Activated naive CD8-positive, alpha-beta T cell treated with anti-CD3 and anti-CD28 coated beads for 36 hours (primary cell): ENCODE data around the gene EFCAB6. TPM values are rescaled to one million over a fixed set of nuclear protein-coding genes. Genes with fewer than 3 reads are reported as not detected.

Experiments
- DNase-seq: peaks from one replicate; pipeline ENCODE4 v3.0.0; 2021
- H3K27ac Mint-ChIP-seq: one replicate; pipeline ENCODE4 v1.8.0; 2022; ENCODE audit warnings: mild to moderate bottlenecking, moderate library complexity, mixed read lengths
- H3K27me3 Mint-ChIP-seq: one replicate; pipeline ENCODE4 v1.8.0; 2022; ENCODE audit warnings: mild to moderate bottlenecking, mixed read lengths
- H3K36me3 Mint-ChIP-seq: one replicate; pipeline ENCODE4 v1.8.0; 2021; ENCODE audit warnings: mild to moderate bottlenecking, mixed read lengths
- H3K4me1 Mint-ChIP-seq: one replicate; pipeline ENCODE4 v1.8.0; 2021; ENCODE audit warnings: mixed read lengths
- H3K4me3 Mint-ChIP-seq: one replicate; pipeline ENCODE4 v1.8.0; 2022; ENCODE audit warnings: mild to moderate bottlenecking, moderate library complexity, mixed read lengths
- H3K9me3 Mint-ChIP-seq: one replicate; pipeline ENCODE4 v1.8.0; 2022; ENCODE audit warnings: mixed read lengths
- total RNA-seq, 2 experiments: library from RNA; stranded (reverse); gene quantifications; one replicate each; pipeline ENCODE4 v1.2.3, GENCODE V29; 2021

The EFCAB6 gene
- total RNA-seq, 2 experiments from 2014 or later = 0.36 to 0.37 TPM

- no peak for DNase-seq
- Mint-ChIP-seq H3K9me3 (peaks cover 5% of the 10 kb centered on the region), H3K4me3 (no peak overlapping the region), H3K4me1 (no peaks in the 10 kb centered on the region), H3K27ac (no peak overlapping the region), H3K27me3 (peaks cover 3% of the 10 kb centered on the region), H3K36me3 (no peaks in the 10 kb centered on the region)
Measured at GRCh38 chr22:43652845-43653244, 159.3 kb downstream of the EFCAB6 start.

GRCh38 chr22:43643387-43643786 lies 168.7 kb downstream of the EFCAB6 start:
- Mint-ChIP-seq H3K36me3 (peaks cover 3% of the 10 kb centered on the region), H3K4me3 (no peak overlapping the region), H3K9me3 (peaks cover 18% of the 10 kb centered on the region), H3K27ac (no peak overlapping the region), H3K4me1 (no peaks in the 10 kb centered on the region), H3K27me3 (peaks cover 13% of the 10 kb centered on the region)
- DNase-seq = no peak

- H3K4me1 Mint-ChIP-seq = no peaks in the 10 kb centered on the region
- no peak overlapping the region for H3K4me3 Mint-ChIP-seq
Measured at GRCh38 chr22:43642319-43643206, 169.5 kb downstream of the EFCAB6 start.

GRCh38 chr22:43639228-43639948 lies 172.7 kb downstream of the EFCAB6 start:
- peaks cover 18% of the 10 kb centered on the region for H3K9me3 Mint-ChIP-seq
- peaks cover 6% of the 10 kb centered on the region for H3K27me3 Mint-ChIP-seq
- peaks cover 3% of the 10 kb centered on the region for H3K36me3 Mint-ChIP-seq
- H3K4me1 Mint-ChIP-seq = no peaks in the 10 kb centered on the region
- no peak overlapping the region for H3K27ac Mint-ChIP-seq
- no peak for DNase-seq
- no peak overlapping the region for H3K4me3 Mint-ChIP-seq

More at GRCh38 chr22:43642319-43643206, 169.5 kb downstream of the EFCAB6 start:
- Mint-ChIP-seq H3K36me3 (peaks cover 3% of the 10 kb centered on the region), H3K9me3 (peaks cover 18% of the 10 kb centered on the region), H3K27me3 (peaks cover 13% of the 10 kb centered on the region), H3K27ac (no peak overlapping the region)
- no peak for DNase-seq

- no peak for DNase-seq
- no peaks in the 10 kb centered on the region for H3K4me1 Mint-ChIP-seq
- H3K36me3 Mint-ChIP-seq = peaks cover 3% of the 10 kb centered on the region
- no peak overlapping the region for H3K27ac Mint-ChIP-seq
- H3K27me3 Mint-ChIP-seq = peaks cover 6% of the 10 kb centered on the region
- no peak overlapping the region for H3K4me3 Mint-ChIP-seq
- peaks cover 18% of the 10 kb centered on the region for H3K9me3 Mint-ChIP-seq
Measured at GRCh38 chr22:43637275-43638260, 174.5 kb downstream of the EFCAB6 start.

- peaks cover 18% of the 10 kb centered on the region for H3K9me3 Mint-ChIP-seq
- no peak overlapping the region for H3K27ac Mint-ChIP-seq
- H3K36me3 Mint-ChIP-seq = peaks cover 3% of the 10 kb centered on the region
- no peak for DNase-seq
- no peaks in the 10 kb centered on the region for H3K4me1 Mint-ChIP-seq
- no peak overlapping the region for H3K4me3 Mint-ChIP-seq
- H3K27me3 Mint-ChIP-seq = peaks cover 3% of the 10 kb centered on the region
Measured at GRCh38 chr22:43636086-43636485, 176.0 kb downstream of the EFCAB6 start.

GRCh38 chr22:43635101-43635500 lies 177.0 kb downstream of the EFCAB6 start:
- H3K27me3 Mint-ChIP-seq = no peaks in the 10 kb centered on the region
- DNase-seq = no peak
- H3K4me3 Mint-ChIP-seq = no peak overlapping the region
- no peaks in the 10 kb centered on the region for H3K4me1 Mint-ChIP-seq
- H3K27ac Mint-ChIP-seq = no peak overlapping the region
- peaks cover 11% of the 10 kb centered on the region for H3K9me3 Mint-ChIP-seq
- H3K36me3 Mint-ChIP-seq = peaks cover 3% of the 10 kb centered on the region

- DNase-seq = no peak
- H3K9me3 Mint-ChIP-seq = peaks cover 4% of the 10 kb centered on the region
- no peak overlapping the region for H3K27ac Mint-ChIP-seq
- peaks cover under 1% of the 10 kb centered on the region for H3K36me3 Mint-ChIP-seq
- no peaks in the 10 kb centered on the region for H3K4me1 Mint-ChIP-seq
- H3K4me3 Mint-ChIP-seq = no peak overlapping the region
- H3K27me3 Mint-ChIP-seq = no peaks in the 10 kb centered on the region
Measured at GRCh38 chr22:43634316-43634715, 177.8 kb downstream of the EFCAB6 start.

GRCh38 chr22:43633631-43634285 lies 178.3 kb downstream of the EFCAB6 start:
- H3K27ac Mint-ChIP-seq = no peak overlapping the region
- no peaks in the 10 kb centered on the region for H3K9me3 Mint-ChIP-seq
- no peaks in the 10 kb centered on the region for H3K36me3 Mint-ChIP-seq

GRCh38 chr22:43631846-43632245 lies 180.3 kb downstream of the EFCAB6 start:
- DNase-seq = no peak
- Mint-ChIP-seq H3K27me3 (no peaks in the 10 kb centered on the region), H3K4me1 (no peaks in the 10 kb centered on the region), H3K9me3 (no peaks in the 10 kb centered on the region), H3K4me3 (no peak overlapping the region), H3K36me3 (no peaks in the 10 kb centered on the region), H3K27ac (no peak overlapping the region)

More at GRCh38 chr22:43633631-43634285, 178.3 kb downstream of the EFCAB6 start:
- no peaks in the 10 kb centered on the region for H3K27me3 Mint-ChIP-seq
- H3K4me1 Mint-ChIP-seq = no peaks in the 10 kb centered on the region
- no peak for DNase-seq
- no peak overlapping the region for H3K4me3 Mint-ChIP-seq

- Mint-ChIP-seq H3K27me3 (no peaks in the 10 kb centered on the region), H3K4me3 (no peak overlapping the region), H3K36me3 (no peaks in the 10 kb centered on the region), H3K27ac (no peak overlapping the region), H3K9me3 (no peaks in the 10 kb centered on the region), H3K4me1 (no peaks in the 10 kb centered on the region)
- no peak for DNase-seq
Measured at GRCh38 chr22:43631201-43631600, 180.9 kb downstream of the EFCAB6 start.

- Mint-ChIP-seq H3K27me3 (no peaks in the 10 kb centered on the region), H3K36me3 (no peaks in the 10 kb centered on the region), H3K4me1 (no peaks in the 10 kb centered on the region), H3K9me3 (no peaks in the 10 kb centered on the region), H3K27ac (no peak overlapping the region), H3K4me3 (no peak overlapping the region)
- DNase-seq = no peak
Measured at GRCh38 chr22:43630451-43630850, 181.7 kb downstream of the EFCAB6 start.

- Mint-ChIP-seq H3K36me3 (no peaks in the 10 kb centered on the region), H3K4me3 (no peak overlapping the region), H3K9me3 (no peaks in the 10 kb centered on the region), H3K27me3 (no peaks in the 10 kb centered on the region), H3K4me1 (no peaks in the 10 kb centered on the region), H3K27ac (no peak overlapping the region)
- no peak for DNase-seq
Measured at GRCh38 chr22:43628250-43628649, 183.9 kb downstream of the EFCAB6 start.

GRCh38 chr22:43627485-43628213 lies 184.5 kb downstream of the EFCAB6 start:
- Mint-ChIP-seq H3K36me3 (no peaks in the 10 kb centered on the region), H3K9me3 (no peaks in the 10 kb centered on the region), H3K4me3 (no peak overlapping the region), H3K27ac (no peak overlapping the region), H3K4me1 (no peaks in the 10 kb centered on the region), H3K27me3 (no peaks in the 10 kb centered on the region)
- DNase-seq = no peak
